Mesodermal cell (in vitro differentiated cells): ENCODE results near the gene PIGM.

Source experiments
- H3K27ac ChIP-seq: 2 replicates; pipeline ENCODE4 v1.7.0; 2013; ENCODE audit warnings: mild to moderate bottlenecking, low read depth, low read length, moderate library complexity; ENCODE audit not compliant: severe bottlenecking
- H3K36me3 ChIP-seq: 2 replicates; pipeline ENCODE4 v1.7.1; 2013; ENCODE audit warnings: mild to moderate bottlenecking, low read length, moderate library complexity; ENCODE audit not compliant: control insufficient read depth, insufficient read depth
- H3K4me1 ChIP-seq: one replicate; pipeline ENCODE4 v1.7.1; 2013; ENCODE audit warnings: mild to moderate bottlenecking, low read length; ENCODE audit not compliant: insufficient read depth, control insufficient read depth, poor library complexity, severe bottlenecking
- H3K4me3 ChIP-seq: 2 replicates; pipeline ENCODE4 v1.7.0; 2013; ENCODE audit warnings: low read length, control low read depth, mild to moderate bottlenecking; ENCODE audit not compliant: insufficient read depth, poor library complexity, severe bottlenecking; ENCODE audit errors: extremely low read depth
- H3K9me3 ChIP-seq: 2 replicates; pipeline ENCODE4 v1.7.1; 2013; ENCODE audit warnings: mild to moderate bottlenecking, low read length, moderate library complexity; ENCODE audit not compliant: control insufficient read depth
- WGBS, 2 experiments: methylation state at CpG; one replicate each; pipeline ENCODE4 v1.1.5; 2013; ENCODE audit warnings: missing lambda C conversion rate in 2 of 2; ENCODE audit not compliant: insufficient coverage in 2 of 2; 5-methylcytosine and 5-hydroxymethylcytosine counted together

Gene PIGM

GRCh38 chr1:160020196-160020595 is 11.6 kb downstream of the PIGM start:
- H3K4me1 ChIP-seq: peaks cover 14% of the 10 kb centered on the region
- no peaks in the 10 kb centered on the region for H3K36me3 ChIP-seq
- no peaks in the 10 kb centered on the region for H3K9me3 ChIP-seq
- no peak overlapping the region for H3K4me3 ChIP-seq
- WGBS, 2 experiments: 85 to 89% methylated on average over 5 of the region's 5 CpGs
- no peak overlapping the region for H3K27ac ChIP-seq

GRCh38 chr1:160018900-160019299 is 12.9 kb downstream of the PIGM start:
- Histone ChIP-seq H3K9me3 (no peaks in the 10 kb centered on the region), H3K27ac (peak overlapping the region; percentile 82), H3K4me1 (peaks cover 14% of the 10 kb centered on the region), H3K4me3 (no peak overlapping the region), H3K36me3 (no peaks in the 10 kb centered on the region)
- WGBS, 2 experiments: 83% methylated on average over 1 of the region's 1 CpG; no CpG with 5 or more reads in 1 of the 2 experiments

- 93 to 100% methylated on average over 2 to 3 of the region's 3 CpGs for WGBS, 2 experiments
- Histone ChIP-seq H3K9me3 (no peaks in the 10 kb centered on the region), H3K4me3 (no peak overlapping the region)
These were observed 13.4 kb downstream of the PIGM start for GRCh38 chr1:160018347-160018746.

GRCh38 chr1:160017592-160017991 is 14.2 kb downstream of the PIGM start:
- H3K4me3 ChIP-seq: no peak overlapping the region
- H3K4me1 ChIP-seq: peaks cover 14% of the 10 kb centered on the region
- H3K27ac ChIP-seq: no peak overlapping the region
- H3K9me3 ChIP-seq: no peaks in the 10 kb centered on the region
- 100% methylated on average over 1 of the region's 1 CpG for WGBS, 2 experiments
- no peaks in the 10 kb centered on the region for H3K36me3 ChIP-seq

More at GRCh38 chr1:160018347-160018746, 13.4 kb downstream of the PIGM start:
- H3K4me1 ChIP-seq: peaks cover 14% of the 10 kb centered on the region
- H3K27ac ChIP-seq: peak overlapping the region; percentile 82
- H3K36me3 ChIP-seq: no peaks in the 10 kb centered on the region

GRCh38 chr1:160011781-160012180 is 20.0 kb downstream of the PIGM start:
- 71 to 76% methylated on average over 2 to 3 of the region's 3 CpGs for WGBS, 2 experiments

GRCh38 chr1:160009801-160010200 is 22.0 kb downstream of the PIGM start:
- no peaks in the 10 kb centered on the region for H3K4me1 ChIP-seq
- no peak overlapping the region for H3K27ac ChIP-seq
- no peak overlapping the region for H3K4me3 ChIP-seq
- H3K9me3 ChIP-seq: no peaks in the 10 kb centered on the region
- H3K36me3 ChIP-seq: no peaks in the 10 kb centered on the region
- WGBS, 2 experiments: 52% methylated on average over 2 of the region's 2 CpGs; no CpG with 5 or more reads in 1 of the 2 experiments

More at GRCh38 chr1:160011781-160012180, 20.0 kb downstream of the PIGM start:
- Histone ChIP-seq H3K9me3 (no peaks in the 10 kb centered on the region), H3K4me3 (no peak overlapping the region), H3K36me3 (no peaks in the 10 kb centered on the region), H3K27ac (no peak overlapping the region), H3K4me1 (no peaks in the 10 kb centered on the region)

- Histone ChIP-seq H3K4me1 (no peaks in the 10 kb centered on the region), H3K27ac (no peak overlapping the region), H3K4me3 (no peak overlapping the region), H3K36me3 (no peaks in the 10 kb centered on the region), H3K9me3 (no peaks in the 10 kb centered on the region)
- WGBS, 2 experiments: 50 to 86% methylated on average over 1 to 2 of the region's 2 CpGs
These were observed 22.7 kb downstream of the PIGM start for GRCh38 chr1:160009081-160009480.

GRCh38 chr1:160007577-160008200 is 24.1 kb downstream of the PIGM start:
- Histone ChIP-seq H3K36me3 (no peaks in the 10 kb centered on the region), H3K4me1 (no peaks in the 10 kb centered on the region), H3K27ac (no peak overlapping the region), H3K4me3 (no peak overlapping the region), H3K9me3 (no peaks in the 10 kb centered on the region)
- 51 to 75% methylated on average over 1 to 2 of the region's 3 CpGs for WGBS, 2 experiments

- 0 to 6% methylated on average over 2 to 3 of the region's 5 CpGs for WGBS, 2 experiments
- Histone ChIP-seq H3K4me1 (no peaks in the 10 kb centered on the region), H3K4me3 (no peak overlapping the region), H3K27ac (no peak overlapping the region), H3K9me3 (no peaks in the 10 kb centered on the region), H3K36me3 (no peaks in the 10 kb centered on the region)
These were observed 25.4 kb downstream of the PIGM start for GRCh38 chr1:160006312-160006940.

- Histone ChIP-seq H3K36me3 (no peaks in the 10 kb centered on the region), H3K4me1 (no peaks in the 10 kb centered on the region), H3K9me3 (no peaks in the 10 kb centered on the region), H3K27ac (no peak overlapping the region), H3K4me3 (no peak overlapping the region)
- WGBS, 2 experiments: 71 to 88% methylated on average over 4 of the region's 4 CpGs
These were observed 26.7 kb downstream of the PIGM start for GRCh38 chr1:160005070-160005469.

GRCh38 chr1:160004425-160004824 is 27.4 kb downstream of the PIGM start:
- H3K4me3 ChIP-seq: no peak overlapping the region
- no peaks in the 10 kb centered on the region for H3K9me3 ChIP-seq
- no peak overlapping the region for H3K27ac ChIP-seq
- 100% methylated on average over 1 to 2 of the region's 2 CpGs for WGBS, 2 experiments
- H3K36me3 ChIP-seq: no peaks in the 10 kb centered on the region
- H3K4me1 ChIP-seq: no peaks in the 10 kb centered on the region
